Measurements from ENCODE around the gene HRG. TPM values are rescaled to one million over a fixed set of nuclear protein-coding genes. Genes with fewer than 3 reads are reported as not detected.

HRG gene
- total and polyA plus RNA-seq, 2 of the 8 experiments (the other 6 are each of a cell fraction or from before 2014, with no cell fraction given), result 0.03 to 0.15 TPM

DNA sequence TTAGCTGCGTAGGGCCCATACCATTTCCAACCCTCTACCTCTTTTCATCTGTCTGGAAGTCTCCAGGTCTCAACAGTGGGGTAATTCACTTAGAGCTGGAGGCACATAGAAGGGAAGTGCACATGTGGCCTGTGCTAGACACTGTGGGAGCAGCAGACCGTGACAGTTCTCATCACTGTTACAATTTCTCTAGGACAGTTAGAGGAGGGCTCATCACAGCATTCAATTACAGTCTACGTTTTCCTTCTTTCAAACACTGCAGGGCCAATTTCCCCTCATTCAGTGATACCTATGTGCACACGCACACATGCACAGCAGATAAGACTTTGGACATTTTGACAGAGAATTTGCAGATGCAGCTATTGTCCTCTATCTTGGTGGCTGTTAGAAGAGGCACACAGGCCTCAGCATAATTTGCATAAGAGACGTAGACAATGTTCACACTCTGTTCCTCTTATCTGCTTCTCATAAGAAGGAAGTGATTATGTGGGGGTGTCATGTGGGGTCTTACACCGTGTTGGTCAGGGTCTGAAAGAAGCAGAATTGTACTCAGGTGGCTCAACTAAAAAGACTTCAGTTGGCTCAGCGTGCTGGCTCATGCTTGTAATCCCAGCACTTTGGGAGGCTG is 12.6 kb upstream of the HRG start (continued):
- TF ChIP-seq CBX8 (IDR thresholded peaks at IDR 0.05; ENCODE audit: borderline replicate concordance, low read depth, low read length), result no peak
